GM12874 (cell line): ENCODE measurements around the gene NPAS2.

ENCODE experiments used
- CTCF ChIP-seq: IDR thresholded peaks from 2 replicates; pipeline ENCODE4 v1.5.1; 2011; ENCODE audit warnings: low read depth, mild to moderate bottlenecking, control low read depth, low read length, moderate library complexity; ENCODE audit not compliant: insufficient read depth

NPAS2 gene

DNA sequence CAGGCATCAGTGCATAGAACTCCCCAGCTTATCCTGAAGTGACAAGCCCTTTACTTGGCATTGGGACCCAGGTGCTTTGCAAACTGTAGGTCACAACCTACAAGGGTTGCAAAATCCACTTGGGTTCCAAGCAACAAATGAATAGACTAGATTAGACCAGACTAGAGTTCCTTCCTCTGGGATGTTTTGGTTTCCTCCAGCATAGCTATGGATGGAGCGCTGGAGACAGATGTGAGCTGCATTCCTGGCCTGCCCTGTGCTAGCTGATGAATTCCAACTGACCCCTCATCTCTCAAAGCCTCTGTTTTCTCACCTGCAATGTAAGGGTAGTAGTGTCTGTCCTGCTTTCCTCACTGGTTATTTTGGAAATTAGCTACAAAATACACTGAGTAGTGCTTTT is 86.2 kb downstream of the NPAS2 start:
- TF ChIP-seq CTCF = no peak

DNA sequence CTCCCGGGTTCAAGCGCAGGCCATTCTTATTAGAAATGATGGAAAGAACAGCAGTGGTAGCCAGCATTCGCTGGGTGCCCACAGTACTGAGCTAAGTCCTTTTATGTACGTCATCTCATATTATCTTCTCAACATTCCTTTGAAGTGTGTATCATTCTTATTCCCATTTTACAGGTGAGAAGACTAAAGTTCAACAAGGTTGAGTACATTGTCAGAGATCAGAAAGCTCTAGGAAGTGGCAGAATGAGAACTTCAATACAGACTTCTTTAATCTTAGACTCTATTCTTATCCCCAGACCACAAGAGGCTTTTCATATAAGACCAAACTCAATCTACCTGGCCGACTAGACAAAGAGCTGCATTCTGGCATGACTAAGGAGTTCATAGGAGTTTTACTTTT is 86.7 kb downstream of the NPAS2 start:
- no peak for TF ChIP-seq CTCF

DNA sequence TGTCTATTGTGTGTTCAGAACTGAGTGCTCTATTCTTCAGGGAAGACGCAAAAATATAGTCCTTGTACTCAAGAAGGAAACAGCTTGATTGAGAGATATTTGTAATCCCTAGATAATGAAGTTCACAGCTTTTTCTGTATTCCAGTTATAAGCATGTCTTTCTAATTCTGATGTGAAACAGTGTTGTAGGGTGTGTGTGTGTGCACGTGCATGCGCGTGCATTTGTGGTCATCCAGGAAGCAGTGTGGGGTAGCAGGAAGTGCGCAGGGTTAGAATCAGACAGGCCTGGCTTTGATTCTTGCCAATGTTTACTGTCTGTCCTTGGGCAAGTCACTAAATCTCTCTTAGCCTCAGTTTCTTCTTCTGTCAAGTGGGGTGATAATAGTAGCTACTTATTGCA is 87.9 kb downstream of the NPAS2 start:
- no peak for TF ChIP-seq CTCF

DNA sequence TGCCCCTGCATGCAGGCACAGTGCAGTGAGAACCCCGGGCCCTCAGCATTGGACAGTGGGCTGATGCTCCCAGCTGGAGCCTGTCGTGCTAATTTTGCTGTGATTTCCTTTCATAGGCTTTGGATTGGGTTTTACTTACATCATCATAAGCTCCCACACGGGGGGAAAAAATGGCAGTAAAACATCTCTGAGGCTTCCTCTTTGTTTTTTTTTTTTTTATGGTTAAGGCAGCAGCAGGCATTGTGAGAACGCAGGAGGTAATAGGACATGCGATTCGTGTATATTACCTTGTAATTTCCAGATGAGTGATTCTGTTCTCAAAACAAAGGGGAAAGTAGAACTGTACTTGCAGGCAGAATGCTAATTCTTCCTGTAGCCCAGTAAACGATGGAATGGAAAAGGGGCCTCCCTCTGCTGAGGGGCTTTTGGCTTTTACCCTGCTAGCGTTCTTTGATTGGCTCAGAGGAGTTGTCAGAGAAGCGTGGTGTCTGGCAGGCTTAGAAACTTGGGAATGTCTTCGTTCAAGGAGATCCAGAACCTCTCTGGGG is 89.7 kb downstream of the NPAS2 start:
- no peak for TF ChIP-seq CTCF

DNA sequence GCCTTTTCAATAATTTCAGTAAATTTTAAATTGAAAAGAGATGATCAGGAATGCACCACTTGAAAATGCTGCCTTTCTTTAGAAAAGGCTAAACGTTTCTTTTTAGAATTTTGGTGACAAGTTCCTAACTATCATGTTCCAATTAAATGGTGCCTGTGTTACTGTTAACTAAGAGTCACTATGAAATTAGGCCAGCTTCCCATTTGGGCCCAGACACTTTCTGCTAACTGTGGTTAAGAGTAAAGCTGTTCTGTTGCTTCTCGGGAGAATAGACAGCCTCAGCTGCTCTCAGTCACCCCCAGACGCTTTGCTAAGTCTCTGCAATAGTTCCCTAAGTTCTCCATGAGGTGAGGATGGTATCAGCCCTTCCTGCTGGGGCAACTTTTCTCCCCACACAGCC is 90.2 kb downstream of the NPAS2 start:
- no peak for TF ChIP-seq CTCF

DNA sequence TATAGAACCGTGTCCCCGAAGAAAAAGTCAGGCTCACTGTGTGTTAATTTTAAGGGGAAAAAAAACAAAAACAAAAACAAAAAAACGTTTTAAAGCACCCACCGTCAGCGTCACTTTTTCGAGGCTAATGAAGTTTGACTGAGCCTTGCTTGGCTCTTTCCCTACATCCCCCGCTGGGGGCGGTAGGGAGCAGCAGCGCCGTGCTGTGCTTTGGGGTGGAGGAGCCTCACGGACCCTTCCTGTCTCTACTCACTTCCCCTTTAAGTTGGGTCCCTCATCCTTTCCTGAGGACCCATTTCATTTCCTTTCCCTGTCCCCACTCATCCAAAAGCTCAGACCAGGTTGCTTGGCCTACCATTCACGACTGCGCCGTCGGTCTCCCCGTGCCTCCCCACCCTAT is 99.4 kb downstream of the NPAS2 start:
- peak; percentile 82 for TF ChIP-seq CTCF

- TF ChIP-seq CTCF = no peak
Observed at GRCh38 chr2:100921685-100922161, 101.8 kb downstream of the NPAS2 start.
